Panc1 (cell line): ENCODE results near the gene TRAF5. TPM values are rescaled to one million over a fixed set of nuclear protein-coding genes. Genes with fewer than 3 reads are reported as not detected.

Experiments used
- ATAC-seq: fragments of 200-7000 bp; cut with Tn5 transposase; 2 replicates; pipeline ENCODE4 v1.9.1; 2020; ENCODE audit warnings: mild to moderate bottlenecking, moderate library complexity
- BruUV-seq: library from RNA; stranded (reverse); fragments of 400-500 nt; replicated peaks from 2 replicates; lab custom pipeline; 2021; lab: Mats Ljungman, UMichigan
- CTCF ChIA-PET: fragments of 300-600 bp; sonication (Branson Sonifier 250); formaldehyde crosslinking; loops from one replicate; lab custom pipeline; 2022; ENCODE audit warnings: antibody characterized with exemption; lab: Charles Lee
- POLR2A ChIA-PET: fragments of 300-600 bp; sonication (Branson Sonifier 250); formaldehyde crosslinking; loops from one replicate; lab custom pipeline; 2022; ENCODE audit warnings: antibody characterized with exemption; lab: Charles Lee
- DNase-seq: peaks from one replicate; pipeline ENCODE4 v3.0.0-alpha.2; 2010; ENCODE audit warnings: low read depth, low spot score
- H3K27ac ChIP-seq: 2 replicates; pipeline ENCODE4 v1.5.1; 2011; ENCODE audit warnings: mild to moderate bottlenecking, low read length, inconsistent platforms
- H3K27me3 ChIP-seq: fragments of 200-500 bp; sonication (Bioruptor generic); 2 replicates; pipeline ENCODE4 v1.6.0; 2014; ENCODE audit warnings: low read length, inconsistent platforms; ENCODE audit not compliant: control insufficient read depth, insufficient read depth
- H3K36me3 ChIP-seq: fragments of 200-500 bp; sonication (Bioruptor generic); 2 replicates; pipeline ENCODE4 v1.5.1; 2014; ENCODE audit warnings: inconsistent platforms, mild to moderate bottlenecking, low read length, moderate library complexity; ENCODE audit not compliant: control insufficient read depth, insufficient read depth
- H3K4me1 ChIP-seq: 2 replicates; pipeline ENCODE4 v1.5.1; 2011; ENCODE audit warnings: inconsistent platforms, mild to moderate bottlenecking, low read length, moderate library complexity; ENCODE audit not compliant: control insufficient read depth, insufficient read depth
- H3K4me3 ChIP-seq, 2 experiments: 2 replicates each; pipeline ENCODE4 v1.5.1; 2011 to 2012; ENCODE audit warnings: low read depth in 2 of 2, low read length in 2 of 2, mild to moderate bottlenecking in 2 of 2, inconsistent platforms in 1 of 2, moderate library complexity in 1 of 2
- H3K9me3 ChIP-seq: fragments of 200-500 bp; sonication (Bioruptor generic); 2 replicates; pipeline ENCODE4 v1.5.1; 2014; ENCODE audit warnings: low read depth, mild to moderate bottlenecking, inconsistent platforms, low read length, moderate library complexity; ENCODE audit not compliant: control insufficient read depth, insufficient read depth
- CTCF ChIP-seq: fragments of 450-650 bp; IDR thresholded peaks from 2 replicates; pipeline ENCODE4 v1.5.1; 2017; ENCODE audit warnings: mild to moderate bottlenecking
- POLR2AphosphoS5 ChIP-seq: IDR thresholded peaks from 2 replicates; pipeline ENCODE4 v1.6.1; 2012; ENCODE audit warnings: mild to moderate bottlenecking, low read depth, low read length, moderate library complexity
- REST ChIP-seq, 2 experiments: IDR thresholded peaks; 2 replicates each; pipeline ENCODE4 v1.6.1; 2011 to 2012; ENCODE audit warnings: low read depth in 2 of 2, control low read depth in 1 of 2, low read length in 1 of 2, mild to moderate bottlenecking in 1 of 2, moderate library complexity in 1 of 2; ENCODE audit not compliant: insufficient read depth in 1 of 2
- SIN3A ChIP-seq: IDR thresholded peaks from 2 replicates; pipeline ENCODE4 v1.6.1; 2012; ENCODE audit warnings: low read depth, mild to moderate bottlenecking, low read length, moderate library complexity, borderline replicate concordance; ENCODE audit not compliant: insufficient read depth
- TCF7L2 ChIP-seq: IDR thresholded peaks from 2 replicates; pipeline ENCODE4 v1.6.1; 2011; ENCODE audit warnings: mild to moderate bottlenecking, low read depth, low read length, inconsistent platforms
- in situ Hi-C: cut with HindIII; loops from 2 replicates; pipeline ENCODE4 v1.10.0; 2016; ENCODE audit warnings: low sequenced_read_pairs, low pct_unique_long_range_greater_than_20kb
- intact Hi-C: fragments of 100-400 bp; cut with micrococcal nuclease; formaldehyde crosslinking; loops from one replicate; pipeline ENCODE4 v1.10.0; 2022; ENCODE audit not compliant: unreplicated experiment
- total RNA-seq: library from RNA; stranded (reverse); gene quantifications from one replicate; pipeline ENCODE4 v1.2.1, GENCODE V29; 2021; ENCODE audit not compliant: unreplicated experiment

TRAF5 gene
- total RNA-seq, 1 experiment from 2014 or later = 10.5 TPM

GRCh38 chr1:211328084-211328694 is 1.6 kb downstream of the TRAF5 start:
- POLR2A ChIA-PET = interaction anchor here (0.5 kb wide), 1 partner anchor 521 kb away, joined by 6 read pairs; no protein-coding TSS in a partner anchor
- CTCF ChIA-PET = no interaction called here
- Histone ChIP-seq H3K36me3 (no peaks in the 10 kb centered on the region), H3K27ac (peak overlapping the region; percentile 58), H3K9me3 (no peaks in the 10 kb centered on the region), H3K4me3 (peak overlapping the region in 1 of 2 experiments; percentile 76; a peak in 1 of 4 replicates), H3K4me1 (peaks cover 14% of the 10 kb centered on the region), H3K27me3 (no peaks in the 10 kb centered on the region)
- TF ChIP-seq TCF7L2 = no peak
- TF ChIP-seq POLR2AphosphoS5 = no peak
- TF ChIP-seq SIN3A = no peak
- no peak for TF ChIP-seq CTCF
- no peak for TF ChIP-seq REST (IDR thresholded peaks at IDR 0.05; ENCODE audit: insufficient read depth in 1 of 2, low read depth in 2 of 2, low read length in 1 of 2)
- DNase-seq = no peak
- no peak for ATAC-seq
- in situ Hi-C loops (no loop called here), intact Hi-C loops (loop anchor here (5.0 to 10.0 kb wide), 2 partner anchors 57 to 329 kb away; no protein-coding TSS in a partner anchor)
- TSS peak; percentile 61 for BruUV-seq

- TF ChIP-seq TCF7L2 = no peak
- TF ChIP-seq CTCF = no peak
- no peak for TF ChIP-seq POLR2AphosphoS5
- TF ChIP-seq SIN3A = no peak
- no peak for TF ChIP-seq REST (IDR thresholded peaks at IDR 0.05; ENCODE audit: insufficient read depth in 1 of 2, low read depth in 2 of 2, low read length in 1 of 2)
Observed at GRCh38 chr1:211328866-211329475, 2.3 kb downstream of the TRAF5 start.

More at GRCh38 chr1:211328866-211329475, 2.3 kb downstream of the TRAF5 start:
- DNase-seq = no peak
- POLR2A ChIA-PET = interaction anchor here (0.5 kb wide), 1 partner anchor 520 kb away, joined by 6 read pairs; no protein-coding TSS in a partner anchor
- ATAC-seq = no peak
- H3K4me1 ChIP-seq = peaks cover 14% of the 10 kb centered on the region
- no peak overlapping the region for H3K27ac ChIP-seq
- in situ Hi-C loops = no loop called here
- no peaks in the 10 kb centered on the region for H3K9me3 ChIP-seq
- H3K36me3 ChIP-seq = no peaks in the 10 kb centered on the region
- CTCF ChIA-PET = no interaction called here
- no TSS peak for BruUV-seq
- no peak overlapping the region for H3K4me3 ChIP-seq
- no peaks in the 10 kb centered on the region for H3K27me3 ChIP-seq
- intact Hi-C loops = loop anchor here (5.0 to 10.0 kb wide), 2 partner anchors 56 to 328 kb away; no protein-coding TSS in a partner anchor
